ENCODE data around the gene HTT. TPM values are rescaled to one million over a fixed set of nuclear protein-coding genes. Genes with fewer than 3 reads are reported as not detected.

HTT gene
- polyA plus RNA-seq, 2 of the 4 experiments (the other 2 are of a cell fraction), result 14.5 to 16.9 TPM

- Histone ChIP-seq H3K4me3 (no peak overlapping the region), H3K9me3 (no peaks in the 10 kb centered on the region), H3K27ac (no peak overlapping the region), H3K4me2 (no peak overlapping the region), H3K4me1 (no peaks in the 10 kb centered on the region)
- ChIA-PET CTCF (interaction anchor here (0.8 to 1.1 kb wide), 2 partner anchors 8 to 244 kb away, joined by 3 to 4 read pairs; no protein-coding TSS in a partner anchor), POLR2A (no interaction called here)
- FAIRE-seq (no peak), DNase-seq (ENCODE audit: low read depth in 1 of 2, low spot score in 1 of 2) (no peak), ATAC-seq (no peak)
- 94% methylated on average over 8 of the region's 12 CpGs for WGBS (ENCODE audit: missing lambda C conversion rate)
- no peak for TF ChIP-seq HOXA7 (CRISPR knock-in tag; IDR thresholded peaks at IDR 0.05)
These were observed 124.4 kb downstream of the HTT start for GRCh38 chr4:3198906-3199305.

GRCh38 chr4:3199653-3200422 lies 125.4 kb downstream of the HTT start:
- Histone ChIP-seq H3K27ac (no peak overlapping the region), H3K4me2 (no peak overlapping the region), H3K9me3 (no peaks in the 10 kb centered on the region), H3K4me1 (no peaks in the 10 kb centered on the region), H3K4me3 (no peak overlapping the region)
- TF ChIP-seq HOXA7 (CRISPR knock-in tag; IDR thresholded peaks at IDR 0.05) (no peak), RAD21 (conservative IDR thresholded peaks at IDR 0.05 in 1 of 2, IDR thresholded peaks at IDR 0.05 in 1 of 2) (no peak), HOXB13 (CRISPR knock-in tag; IDR thresholded peaks at IDR 0.05; ENCODE audit: low read depth) (no peak), GATA3 (IDR thresholded peaks at IDR 0.05; ENCODE audit: borderline replicate concordance) (no peak), HDAC2 (IDR thresholded peaks at IDR 0.05) (no peak), NPAS2 (CRISPR knock-in tag; IDR thresholded peaks at IDR 0.05; ENCODE audit: borderline replicate concordance) (no peak), NFE2L2 (conservative IDR thresholded peaks at IDR 0.05; ENCODE audit: low read length) (no peak), BHLHE40 (IDR thresholded peaks at IDR 0.05; ENCODE audit: low read depth, low read length) (no peak), ZFP36 (IDR thresholded peaks at IDR 0.05; ENCODE audit: borderline replicate concordance, partially characterized antibody) (no peak), ZSCAN20 (CRISPR knock-in tag; IDR thresholded peaks at IDR 0.05) (no peak), TFCP2L1 (CRISPR knock-in tag; IDR thresholded peaks at IDR 0.05) (no peak), RFX5 (IDR thresholded peaks at IDR 0.05) (no peak), CTCF (IDR thresholded peaks at IDR 0.05) (no peak), ZNF302 (CRISPR knock-in tag; IDR thresholded peaks at IDR 0.05) (no peak), SMC3 (IDR thresholded peaks at IDR 0.05) (no peak), FOXS1 (CRISPR knock-in tag; IDR thresholded peaks at IDR 0.05) (no peak), HMGXB4 (CRISPR knock-in tag; IDR thresholded peaks at IDR 0.05; ENCODE audit: borderline replicate concordance) (no peak), CEBPB (IDR thresholded peaks at IDR 0.05) (no peak), RCOR1 (IDR thresholded peaks at IDR 0.05; ENCODE audit: low read depth, low read length) (no peak)
- DNase-seq (ENCODE audit: low read depth in 1 of 2, low spot score in 1 of 2), result no peak
- ATAC-seq, result no peak
- ChIA-PET CTCF (interaction anchor here (0.8 to 1.7 kb wide), 4 partner anchors 9 to 243 kb away, joined by 3 to 4 read pairs (median 4); no protein-coding TSS in a partner anchor), POLR2A (no interaction called here)
- no peak for FAIRE-seq
- 91% methylated on average over 17 of the region's 17 CpGs for WGBS (ENCODE audit: missing lambda C conversion rate)
